Measurements from ENCODE around the gene ANKRD12. TPM values are rescaled to one million over a fixed set of nuclear protein-coding genes. Genes with fewer than 3 reads are reported as not detected.

The ANKRD12 gene
- total and polyA plus RNA-seq, 7 experiments from 2014 or later = 48.7 to 274 (median 154) TPM

GRCh38 chr18:9215221-9215933 lies 78.8 kb downstream of the ANKRD12 start:
- CTCF ChIA-PET = interaction anchor here (0.5 kb wide), 1 partner anchor 142 kb away, joined by 3 read pairs; no protein-coding TSS in a partner anchor
- POLR2A ChIA-PET = no interaction called here
- Mint-ChIP-seq H3K4me3 (no peak overlapping the region), H3K27ac (peak overlapping the region in 2 of 9 donors; percentile 10 to 59), H3K4me1 (peaks cover 6 to 30% (median 10%) of the 10 kb centered on the region in 7 donors), H3K9me3 (no peaks in the 10 kb centered on the region), H3K36me3 (peaks cover 2 to 66% (median 43%) of the 10 kb centered on the region in 5 donors), H3K27me3 (no peaks in the 10 kb centered on the region)
- Histone ChIP-seq H3K27ac (ENCODE audit: low read depth, low read length) (no peak overlapping the region), H3K36me3 (ENCODE audit: control insufficient read depth in 2 of 3, insufficient read depth in 3 of 3, low read length in 3 of 3) (peaks cover 3 to 51% (median 13%) of the 10 kb centered on the region in 3 experiments), H3K4me1 (ENCODE audit: control insufficient read depth in 2 of 2, insufficient read depth in 2 of 2, low read length in 2 of 2) (peaks cover 0 to 6% of the 10 kb centered on the region in 2 donors), H3K27me3 (ENCODE audit: control insufficient read depth in 2 of 2, insufficient read depth in 2 of 2, low read length in 2 of 2) (no peaks in the 10 kb centered on the region), H3K4me3 (ENCODE audit: low read length) (no peak overlapping the region), H3K9me3 (ENCODE audit: control insufficient read depth in 2 of 3, low read length in 3 of 3) (no peaks in the 10 kb centered on the region)
- ATAC-seq (no peak), DNase-seq (no peak)
- intact Hi-C loops (cut with micrococcal nuclease) = loop anchor here (5.0 to 10.0 kb wide), 2 partner anchors 299 to 302 kb away; no protein-coding TSS in a partner anchor

- peaks cover 12 to 70% (median 51%) of the 10 kb centered on the region in 5 donors for H3K36me3 Mint-ChIP-seq
Measured at GRCh38 chr18:9216459-9216858, 79.9 kb downstream of the ANKRD12 start.

GRCh38 chr18:9217743-9218451 lies 81.3 kb downstream of the ANKRD12 start:
- Mint-ChIP-seq H3K27me3 (no peaks in the 10 kb centered on the region), H3K9me3 (no peaks in the 10 kb centered on the region), H3K4me3 (no peak overlapping the region), H3K27ac (peak overlapping the region in 1 of 9 donors; percentile 39), H3K36me3 (peaks cover 15 to 76% (median 58%) of the 10 kb centered on the region in 5 donors), H3K4me1 (peaks cover 2 to 16% (median 11%) of the 10 kb centered on the region in 7 donors)
- ATAC-seq (no peak), DNase-seq (no peak)
- H3K27ac ChIP-seq (ENCODE audit: low read depth, low read length) = no peak overlapping the region
- intact Hi-C loops (cut with micrococcal nuclease) = loop anchor here (5.0 to 10.0 kb wide), 2 partner anchors 297 to 299 kb away; no protein-coding TSS in a partner anchor
- no peaks in the 10 kb centered on the region for H3K4me1 ChIP-seq (ENCODE audit: control insufficient read depth in 2 of 2, insufficient read depth in 2 of 2, low read length in 2 of 2)
- no peaks in the 10 kb centered on the region for H3K27me3 ChIP-seq (ENCODE audit: control insufficient read depth in 2 of 2, insufficient read depth in 2 of 2, low read length in 2 of 2)
- ChIA-PET CTCF (no interaction called here), POLR2A (interaction anchor here (0.7 to 1.0 kb wide), 2 partner anchors 80 to 81 kb away, joined by 3 to 4 read pairs; partner anchors contain the start of gene ANKRD12)
- no peak overlapping the region for H3K4me3 ChIP-seq (ENCODE audit: low read length)
- peaks cover 3 to 64% (median 15%) of the 10 kb centered on the region in 3 experiments for H3K36me3 ChIP-seq (ENCODE audit: control insufficient read depth in 2 of 3, insufficient read depth in 3 of 3, low read length in 3 of 3)
- H3K9me3 ChIP-seq (ENCODE audit: control insufficient read depth in 2 of 3, low read length in 3 of 3) = no peaks in the 10 kb centered on the region

More at GRCh38 chr18:9216459-9216858, 79.9 kb downstream of the ANKRD12 start:
- H3K4me3 Mint-ChIP-seq = no peak overlapping the region
- intact Hi-C loops (cut with micrococcal nuclease) = loop anchor here (5.0 to 10.0 kb wide), 2 partner anchors 298 to 301 kb away; no protein-coding TSS in a partner anchor
- ATAC-seq (no peak), DNase-seq (no peak)
- ChIA-PET CTCF (interaction anchor here (0.6 kb wide), 1 partner anchor 396 kb away, joined by 3 read pairs; no protein-coding TSS in a partner anchor), POLR2A (no interaction called here)
- H3K36me3 ChIP-seq (ENCODE audit: control insufficient read depth in 2 of 3, insufficient read depth in 3 of 3, low read length in 3 of 3) = peaks cover 3 to 55% (median 15%) of the 10 kb centered on the region in 3 experiments
- no peak overlapping the region for H3K4me3 ChIP-seq (ENCODE audit: low read length)
- peak overlapping the region in 2 of 9 donors; percentile 57 to 59 for H3K27ac Mint-ChIP-seq
- peaks cover 4 to 25% (median 11%) of the 10 kb centered on the region in 7 donors for H3K4me1 Mint-ChIP-seq
- no peaks in the 10 kb centered on the region for H3K9me3 Mint-ChIP-seq
- peaks cover 0 to 1% of the 10 kb centered on the region in 2 donors for H3K4me1 ChIP-seq (ENCODE audit: control insufficient read depth in 2 of 2, insufficient read depth in 2 of 2, low read length in 2 of 2)
- no peaks in the 10 kb centered on the region for H3K27me3 ChIP-seq (ENCODE audit: control insufficient read depth in 2 of 2, insufficient read depth in 2 of 2, low read length in 2 of 2)
- H3K9me3 ChIP-seq (ENCODE audit: control insufficient read depth in 2 of 3, low read length in 3 of 3) = no peaks in the 10 kb centered on the region
- no peaks in the 10 kb centered on the region for H3K27me3 Mint-ChIP-seq
- no peak overlapping the region for H3K27ac ChIP-seq (ENCODE audit: low read depth, low read length)

GRCh38 chr18:9221040-9221439 lies 84.5 kb downstream of the ANKRD12 start:
- DNase-seq (no peak), ATAC-seq (no peak)
- Mint-ChIP-seq H3K27ac (peak overlapping the region in 2 of 9 donors; percentile 5 to 67), H3K9me3 (peaks cover 0 to 1% (median 0%) of the 10 kb centered on the region in 11 donors), H3K27me3 (no peaks in the 10 kb centered on the region), H3K36me3 (peaks cover 18 to 80% (median 57%) of the 10 kb centered on the region in 5 donors), H3K4me1 (peaks cover 0 to 22% (median 8%) of the 10 kb centered on the region in 7 donors), H3K4me3 (no peak overlapping the region)
- Histone ChIP-seq H3K4me1 (ENCODE audit: control insufficient read depth in 2 of 2, insufficient read depth in 2 of 2, low read length in 2 of 2) (no peaks in the 10 kb centered on the region), H3K4me3 (ENCODE audit: low read length) (no peak overlapping the region), H3K36me3 (ENCODE audit: control insufficient read depth in 2 of 3, insufficient read depth in 3 of 3, low read length in 3 of 3) (peaks cover 8 to 59% (median 10%) of the 10 kb centered on the region in 3 experiments), H3K27me3 (ENCODE audit: control insufficient read depth in 2 of 2, insufficient read depth in 2 of 2, low read length in 2 of 2) (no peaks in the 10 kb centered on the region), H3K27ac (ENCODE audit: low read depth, low read length) (no peak overlapping the region), H3K9me3 (ENCODE audit: control insufficient read depth in 2 of 3, low read length in 3 of 3) (no peaks in the 10 kb centered on the region)
- POLR2A ChIA-PET = no interaction called here
- intact Hi-C loops (cut with micrococcal nuclease) = no loop called here
- CTCF ChIA-PET = no interaction called here

GRCh38 chr18:9221661-9222060 lies 85.1 kb downstream of the ANKRD12 start:
- Histone ChIP-seq H3K4me1 (ENCODE audit: control insufficient read depth in 2 of 2, insufficient read depth in 2 of 2, low read length in 2 of 2) (no peaks in the 10 kb centered on the region), H3K27me3 (ENCODE audit: control insufficient read depth in 2 of 2, insufficient read depth in 2 of 2, low read length in 2 of 2) (no peaks in the 10 kb centered on the region), H3K9me3 (ENCODE audit: control insufficient read depth in 2 of 3, low read length in 3 of 3) (no peaks in the 10 kb centered on the region), H3K27ac (ENCODE audit: low read depth, low read length) (no peak overlapping the region), H3K4me3 (ENCODE audit: low read length) (no peak overlapping the region), H3K36me3 (ENCODE audit: control insufficient read depth in 2 of 3, insufficient read depth in 3 of 3, low read length in 3 of 3) (peaks cover 8 to 61% (median 10%) of the 10 kb centered on the region in 3 experiments)
- ATAC-seq = no peak
- DNase-seq = no peak
- ChIA-PET CTCF (interaction anchor here (0.7 kb wide), 1 partner anchor 295 kb away, joined by 3 read pairs; no protein-coding TSS in a partner anchor), POLR2A (no interaction called here)
- Mint-ChIP-seq H3K27ac (peak overlapping the region in 1 of 9 donors; percentile 5), H3K4me1 (peaks cover 0 to 22% (median 12%) of the 10 kb centered on the region in 7 donors), H3K9me3 (peaks cover 0 to 1% (median 0%) of the 10 kb centered on the region in 11 donors), H3K4me3 (no peak overlapping the region), H3K27me3 (no peaks in the 10 kb centered on the region), H3K36me3 (peaks cover 21 to 79% (median 55%) of the 10 kb centered on the region in 5 donors)
- intact Hi-C loops (cut with micrococcal nuclease) = no loop called here

- Mint-ChIP-seq H3K4me3 (no peak overlapping the region), H3K27ac (peak overlapping the region in 1 of 9 donors; percentile 69), H3K36me3 (peaks cover 28 to 90% (median 63%) of the 10 kb centered on the region in 5 donors), H3K27me3 (no peaks in the 10 kb centered on the region), H3K4me1 (peaks cover 0 to 32% (median 21%) of the 10 kb centered on the region in 7 donors), H3K9me3 (peaks cover 0 to 1% (median 0%) of the 10 kb centered on the region in 11 donors)
- DNase-seq = no peak
- CTCF ChIA-PET = no interaction called here
- Histone ChIP-seq H3K4me3 (ENCODE audit: low read length) (no peak overlapping the region), H3K27ac (ENCODE audit: low read depth, low read length) (no peak overlapping the region), H3K27me3 (ENCODE audit: control insufficient read depth in 2 of 2, insufficient read depth in 2 of 2, low read length in 2 of 2) (no peaks in the 10 kb centered on the region), H3K4me1 (ENCODE audit: control insufficient read depth in 2 of 2, insufficient read depth in 2 of 2, low read length in 2 of 2) (no peaks in the 10 kb centered on the region), H3K9me3 (ENCODE audit: control insufficient read depth in 2 of 3, low read length in 3 of 3) (no peaks in the 10 kb centered on the region), H3K36me3 (ENCODE audit: control insufficient read depth in 2 of 3, insufficient read depth in 3 of 3, low read length in 3 of 3) (peaks cover 4 to 63% (median 15%) of the 10 kb centered on the region in 3 experiments)
- no peak for ATAC-seq
- POLR2A ChIA-PET = no interaction called here
- intact Hi-C loops (cut with micrococcal nuclease) = no loop called here
Measured at GRCh38 chr18:9223356-9223755, 86.8 kb downstream of the ANKRD12 start.

Measured in naive thymus-derived CD4-positive, alpha-beta T cell (primary cell).